MM.1S (cell line): ENCODE measurements around the gene DLX6.

ENCODE experiments used
- DNase-seq: peaks from one replicate; pipeline ENCODE4 v3.0.0-alpha.2; 2015
- H2AFZ ChIP-seq: fragments of 300-600 bp; sonication (generic); 2 replicates; pipeline ENCODE4 v1.6.0; 2016; ENCODE audit warnings: antibody characterized with exemption, low read length
- H3F3A ChIP-seq: fragments of 300-600 bp; sonication (generic); 2 replicates; pipeline ENCODE4 v1.6.1; 2016; ENCODE audit warnings: mild to moderate bottlenecking, antibody characterized with exemption, low read length, moderate library complexity, mixed read lengths; ENCODE audit not compliant: insufficient read depth
- H3K27ac ChIP-seq: fragments of 300-600 bp; sonication (generic); 2 replicates; pipeline ENCODE4 v1.5.1; 2016; ENCODE audit warnings: mild to moderate bottlenecking, low read length
- H3K27me3 ChIP-seq: fragments of 300-600 bp; sonication (generic); replicated peaks from 2 replicates; pipeline ENCODE4 v1.6.0; 2016; ENCODE audit warnings: low read length; ENCODE audit not compliant: insufficient read depth
- H3K36me3 ChIP-seq: fragments of 300-600 bp; sonication (generic); replicated peaks from 2 replicates; pipeline ENCODE4 v1.6.1; 2016; ENCODE audit warnings: mild to moderate bottlenecking, low read length, mixed read lengths; ENCODE audit not compliant: insufficient read depth
- H3K4me1 ChIP-seq: fragments of 300-600 bp; sonication (generic); 2 replicates; pipeline ENCODE4 v1.6.1; 2016; ENCODE audit warnings: low read length, mixed read lengths
- H3K4me2 ChIP-seq: fragments of 300-600 bp; sonication (generic); 2 replicates; pipeline ENCODE4 v1.6.0; 2016; ENCODE audit warnings: low read depth, low read length
- H3K4me3 ChIP-seq: fragments of 300-600 bp; sonication (generic); 2 replicates; pipeline ENCODE4 v1.5.1; 2016; ENCODE audit warnings: low read length, mixed read lengths
- H3K79me2 ChIP-seq: fragments of 300-600 bp; sonication (generic); 2 replicates; pipeline ENCODE4 v1.6.1; 2016; ENCODE audit warnings: mixed run types, low read length, mixed read lengths
- H3K9ac ChIP-seq: fragments of 300-600 bp; sonication (generic); 2 replicates; pipeline ENCODE4 v1.6.1; 2016; ENCODE audit warnings: low read length, mixed read lengths
- H3K9me2 ChIP-seq: fragments of 300-600 bp; sonication (generic); replicated peaks from 2 replicates; pipeline ENCODE4 v1.6.1; 2016; ENCODE audit warnings: mild to moderate bottlenecking, low read length, mixed read lengths; ENCODE audit not compliant: insufficient read depth
- H3K9me3 ChIP-seq: fragments of 300-600 bp; sonication (generic); replicated peaks from 2 replicates; pipeline ENCODE4 v1.6.1; 2016; ENCODE audit warnings: mild to moderate bottlenecking, low read length, mixed read lengths; ENCODE audit not compliant: insufficient read depth
- H4K20me1 ChIP-seq: fragments of 300-600 bp; sonication (generic); 2 replicates; pipeline ENCODE4 v1.6.1; 2016; ENCODE audit warnings: mild to moderate bottlenecking, low read length, moderate library complexity, mixed read lengths; ENCODE audit not compliant: insufficient read depth
- CTCF ChIP-seq: fragments of 300-600 bp; sonication (generic); IDR thresholded peaks from 2 replicates; pipeline ENCODE4 v1.5.1; 2016; ENCODE audit warnings: antibody characterized with exemption, low read length, mixed read lengths
- EZH2 ChIP-seq: fragments of 300-600 bp; sonication (generic); optimal IDR thresholded peaks from 2 replicates; pipeline ENCODE3; 2017; ENCODE audit warnings: low read depth, mild to moderate bottlenecking, antibody characterized with exemption, low read length, mixed read lengths
- EZH2phosphoT487 ChIP-seq: fragments of 300-600 bp; sonication (generic); IDR thresholded peaks from 2 replicates; pipeline ENCODE4 v1.6.1; 2018; ENCODE audit warnings: antibody characterized with exemption, low read length

DLX6 gene

GRCh38 chr7:97043281-97043680 is 37.9 kb downstream of the DLX6 start:
- Histone ChIP-seq H3K9me3 (no peaks in the 10 kb centered on the region), H3K27ac (no peak overlapping the region), H3K36me3 (no peaks in the 10 kb centered on the region), H3K9me2 (no peaks in the 10 kb centered on the region), H3K9ac (no peak overlapping the region), H3K4me1 (no peaks in the 10 kb centered on the region), H3K4me2 (no peak overlapping the region), H3K27me3 (no peaks in the 10 kb centered on the region), H3K79me2 (no peaks in the 10 kb centered on the region), H3F3A (no peaks in the 10 kb centered on the region), H4K20me1 (no peaks in the 10 kb centered on the region), H3K4me3 (no peak overlapping the region), H2AFZ (no peak overlapping the region)
- TF ChIP-seq EZH2, result no peak
- no peak for TF ChIP-seq CTCF
- no peak for TF ChIP-seq EZH2phosphoT487
- DNase-seq, result no peak
